Endothelial cell of umbilical vein (primary cell): ENCODE results near the gene HMCN1.

ENCODE experiments used
- EZH2 ChIP-seq: IDR thresholded peaks from 2 replicates; pipeline ENCODE4 v1.6.1; 2012; ENCODE audit warnings: borderline replicate concordance, low read depth, mild to moderate bottlenecking, moderate library complexity, low read length, inconsistent platforms; ENCODE audit not compliant: severe bottlenecking
- FOS ChIP-seq: IDR thresholded peaks from 2 replicates; pipeline ENCODE4 v1.6.1; 2011; ENCODE audit warnings: mild to moderate bottlenecking, low read length, moderate library complexity, borderline replicate concordance; ENCODE audit not compliant: insufficient read depth
- JUN ChIP-seq: IDR thresholded peaks from 2 replicates; pipeline ENCODE4 v1.6.1; 2011; ENCODE audit warnings: borderline replicate concordance, low read depth; ENCODE audit not compliant: insufficient read length, insufficient read depth
- MYC ChIP-seq: IDR thresholded peaks from one replicate; pipeline ENCODE4 v1.6.1; 2011; ENCODE audit warnings: mild to moderate bottlenecking, low read depth, low read length
- POLR2A ChIP-seq: IDR thresholded peaks from 2 replicates; pipeline ENCODE4 v1.6.1; 2012; ENCODE audit warnings: low read depth, mild to moderate bottlenecking, control low read depth, low read length
- POLR2AphosphoS5 ChIP-seq: IDR thresholded peaks from 2 replicates; pipeline ENCODE4 v1.6.1; 2012; ENCODE audit warnings: low read depth, mild to moderate bottlenecking, control low read depth, low read length, moderate library complexity; ENCODE audit not compliant: insufficient read depth
- TF ChIP-seq, protein P1 (sequence below), 2 donors: IDR thresholded peaks; 1 replicate in 1 of 2; 2 replicates in 1 of 2; pipeline ENCODE4 v1.5.1; 2011; ENCODE audit warnings: low read length in 2 of 2, mild to moderate bottlenecking in 2 of 2, moderate library complexity in 2 of 2, control low read depth in 1 of 2, inconsistent platforms in 1 of 2, low read depth in 1 of 2; ENCODE audit not compliant: insufficient read depth in 1 of 2; ENCODE audit errors: extremely low read depth in 1 of 2

DNA sequence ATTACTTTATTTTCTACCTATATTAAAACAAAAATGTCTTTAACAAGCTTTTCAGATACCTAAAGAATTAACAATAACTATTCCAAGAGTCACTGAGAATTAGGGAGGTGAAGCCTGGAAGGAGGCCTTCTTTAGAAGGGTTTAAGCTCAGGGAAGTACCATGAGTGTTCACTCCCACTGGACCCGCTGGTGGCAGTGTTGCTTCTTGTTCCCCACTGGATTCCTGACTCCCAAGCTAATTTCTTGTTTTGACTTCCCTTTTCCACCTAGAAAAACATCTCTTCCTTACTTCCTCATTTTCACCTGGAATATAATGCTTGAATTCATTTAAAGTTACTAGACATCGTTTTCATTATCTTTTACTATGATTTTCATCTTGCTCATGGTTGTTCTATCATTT, 264.2 kb downstream of the HMCN1 start:
- TF ChIP-seq, protein P1, sequence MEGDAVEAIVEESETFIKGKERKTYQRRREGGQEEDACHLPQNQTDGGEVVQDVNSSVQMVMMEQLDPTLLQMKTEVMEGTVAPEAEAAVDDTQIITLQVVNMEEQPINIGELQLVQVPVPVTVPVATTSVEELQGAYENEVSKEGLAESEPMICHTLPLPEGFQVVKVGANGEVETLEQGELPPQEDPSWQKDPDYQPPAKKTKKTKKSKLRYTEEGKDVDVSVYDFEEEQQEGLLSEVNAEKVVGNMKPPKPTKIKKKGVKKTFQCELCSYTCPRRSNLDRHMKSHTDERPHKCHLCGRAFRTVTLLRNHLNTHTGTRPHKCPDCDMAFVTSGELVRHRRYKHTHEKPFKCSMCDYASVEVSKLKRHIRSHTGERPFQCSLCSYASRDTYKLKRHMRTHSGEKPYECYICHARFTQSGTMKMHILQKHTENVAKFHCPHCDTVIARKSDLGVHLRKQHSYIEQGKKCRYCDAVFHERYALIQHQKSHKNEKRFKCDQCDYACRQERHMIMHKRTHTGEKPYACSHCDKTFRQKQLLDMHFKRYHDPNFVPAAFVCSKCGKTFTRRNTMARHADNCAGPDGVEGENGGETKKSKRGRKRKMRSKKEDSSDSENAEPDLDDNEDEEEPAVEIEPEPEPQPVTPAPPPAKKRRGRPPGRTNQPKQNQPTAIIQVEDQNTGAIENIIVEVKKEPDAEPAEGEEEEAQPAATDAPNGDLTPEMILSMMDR (IDR thresholded peaks at IDR 0.05; ENCODE audit: extremely low read depth in 1 of 2, insufficient read depth in 1 of 2, low read depth in 1 of 2, low read length in 2 of 2): no peak
- TF ChIP-seq POLR2A (no peak), POLR2AphosphoS5 (no peak), JUN (no peak), EZH2 (no peak), MYC (no peak), FOS (no peak)
